Stimulated activated CD4-positive, alpha-beta T cell treated with anti-CD3 and anti-CD28 coated beads, TNF-alpha, amount 100 ng/mL, for 1 hour (primary cell): ENCODE measurements around the gene PFDN6.
"Not testable (repeated sequence)": the region's sequence is repeated elsewhere in the genome, so short reads cannot be mapped to it uniquely, and the experiment has no call there.

Experiments used
- DNase-seq, 3 donors: peaks; one replicate each; pipeline ENCODE4 v3.0.0-alpha.2; 2020; ENCODE audit warnings: low read depth in 3 of 3, low spot score in 1 of 3

PFDN6 gene

DNA sequence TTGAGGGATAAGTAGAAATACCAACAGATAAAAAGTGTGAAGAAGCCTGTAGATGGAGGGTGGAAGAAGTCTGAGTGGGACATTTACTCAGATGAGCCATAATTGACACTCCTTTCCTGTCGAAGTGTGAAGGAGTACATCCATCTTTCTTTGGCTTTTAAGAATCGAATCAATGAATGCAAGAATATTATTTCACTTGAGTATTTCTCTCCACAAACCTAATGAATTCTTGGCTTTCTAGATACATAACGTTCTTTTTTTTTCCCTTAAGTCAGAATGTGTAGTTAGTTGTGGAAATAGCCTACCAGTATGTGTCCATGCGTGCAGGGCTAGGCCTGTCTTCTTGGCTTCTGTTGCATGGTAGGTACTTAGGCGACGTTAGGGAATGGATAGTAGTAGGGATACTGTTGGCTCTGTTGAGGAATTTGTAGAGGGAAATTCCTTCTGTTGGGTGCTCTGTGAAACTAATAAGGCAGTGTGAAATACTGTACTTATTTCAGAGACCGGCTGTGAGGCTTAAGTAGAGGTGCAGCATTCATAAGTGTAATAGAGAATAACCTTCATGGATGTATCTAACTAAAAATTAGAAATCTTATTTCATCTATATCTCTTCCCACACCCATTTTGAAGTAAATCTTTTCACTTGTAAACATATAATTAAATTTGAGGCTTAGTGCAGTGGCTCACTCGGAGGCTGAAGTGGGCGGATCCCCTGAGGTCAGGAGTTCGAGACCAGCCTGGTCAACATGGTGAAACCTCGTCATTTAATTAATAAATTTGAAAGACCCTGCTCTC lies 16.1 kb upstream of the PFDN6 start:
- DNase-seq = no peak

DNA sequence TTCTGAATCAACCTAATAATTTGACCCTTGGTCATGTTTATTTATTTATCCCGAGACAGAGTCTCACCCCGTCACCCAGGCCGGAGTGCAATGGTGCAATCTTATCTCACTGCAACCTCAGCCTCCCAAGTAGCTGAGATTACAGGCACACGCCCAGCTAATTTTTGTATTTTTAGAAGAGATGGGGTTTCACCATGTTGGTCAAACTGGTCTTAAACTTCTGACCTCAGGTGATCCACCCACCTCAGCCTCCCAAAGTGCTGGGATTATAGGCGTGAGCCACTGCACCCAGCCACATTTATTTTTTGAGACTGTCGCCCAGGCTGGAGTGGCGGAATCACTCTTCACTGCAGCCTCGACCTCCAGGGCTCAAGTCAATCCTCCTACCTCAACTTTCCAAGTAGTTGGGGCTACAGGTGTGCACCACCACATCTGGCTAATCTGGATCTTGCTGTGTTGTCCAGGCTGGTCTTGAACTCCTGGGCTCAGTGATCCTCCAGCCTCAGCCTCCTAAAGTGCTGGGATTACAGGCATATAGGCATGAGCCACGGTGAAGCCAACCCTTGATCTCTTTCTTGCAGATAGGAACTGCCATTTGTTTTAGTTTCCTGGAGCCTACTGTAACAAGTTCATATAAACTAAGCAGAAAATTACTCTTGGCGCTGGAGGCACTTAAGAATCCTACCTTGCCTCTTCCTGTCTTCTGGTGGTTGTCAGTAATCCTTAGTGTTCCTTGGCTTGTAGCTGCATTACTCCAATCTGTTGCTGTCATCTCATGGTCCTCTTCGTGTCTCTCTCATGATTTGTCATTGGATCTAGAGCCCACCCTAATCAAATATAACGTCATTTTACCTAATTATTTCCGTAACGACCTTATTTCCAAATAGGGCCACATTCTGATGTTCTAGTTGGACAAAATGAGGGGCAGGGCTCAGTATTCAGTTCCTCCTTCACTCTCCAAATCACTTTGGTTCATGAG lies 15.2 kb upstream of the PFDN6 start:
- DNase-seq = no peak

DNA sequence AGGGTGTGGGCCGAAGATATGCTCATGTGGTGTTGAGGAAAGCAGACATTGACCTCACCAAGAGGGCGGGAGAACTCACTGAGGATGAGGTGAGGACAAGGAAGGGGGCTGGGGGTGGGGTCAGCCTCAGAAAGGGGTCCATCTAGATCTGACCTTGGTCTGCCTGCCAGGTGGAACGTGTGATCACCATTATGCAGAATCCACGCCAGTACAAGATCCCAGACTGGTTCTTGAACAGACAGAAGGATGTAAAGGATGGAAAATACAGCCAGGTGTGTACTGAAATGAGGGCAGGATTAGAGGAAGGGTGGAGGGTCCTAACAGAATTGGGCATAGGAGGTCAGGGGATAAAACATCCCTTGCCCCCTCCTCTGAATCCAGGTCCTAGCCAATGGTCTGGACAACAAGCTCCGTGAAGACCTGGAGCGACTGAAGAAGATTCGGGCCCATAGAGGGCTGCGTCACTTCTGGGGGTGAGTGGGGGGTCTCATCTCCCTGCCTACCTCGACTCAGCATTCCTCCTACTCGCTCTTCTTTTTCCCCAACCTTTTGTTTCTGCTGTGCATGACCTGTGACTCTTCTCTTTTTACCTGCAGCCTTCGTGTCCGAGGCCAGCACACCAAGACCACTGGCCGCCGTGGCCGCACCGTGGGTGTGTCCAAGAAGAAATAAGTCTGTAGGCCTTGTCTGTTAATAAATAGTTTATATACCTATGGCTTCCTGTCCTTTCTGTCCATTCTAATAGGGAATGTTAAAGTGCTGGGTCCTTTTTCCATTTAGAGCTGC lies 13.4 kb upstream of the PFDN6 start:
- DNase-seq = not testable (repeated sequence)

DNA sequence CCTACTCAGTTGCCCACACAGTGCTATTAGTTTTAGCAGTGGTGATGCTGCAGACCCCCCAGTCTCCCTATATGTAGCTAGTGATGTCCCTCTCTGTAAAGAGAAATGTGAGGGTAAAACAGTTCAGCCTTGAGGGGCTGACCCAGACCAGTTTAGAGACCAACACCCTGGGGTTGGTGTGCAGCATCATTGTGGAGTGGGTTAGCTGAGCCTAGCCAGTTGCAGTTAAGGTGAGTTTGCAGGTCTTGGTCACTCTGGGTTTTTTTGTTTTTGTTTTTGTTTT lies 12.9 kb upstream of the PFDN6 start:
- DNase-seq = no peak

DNA sequence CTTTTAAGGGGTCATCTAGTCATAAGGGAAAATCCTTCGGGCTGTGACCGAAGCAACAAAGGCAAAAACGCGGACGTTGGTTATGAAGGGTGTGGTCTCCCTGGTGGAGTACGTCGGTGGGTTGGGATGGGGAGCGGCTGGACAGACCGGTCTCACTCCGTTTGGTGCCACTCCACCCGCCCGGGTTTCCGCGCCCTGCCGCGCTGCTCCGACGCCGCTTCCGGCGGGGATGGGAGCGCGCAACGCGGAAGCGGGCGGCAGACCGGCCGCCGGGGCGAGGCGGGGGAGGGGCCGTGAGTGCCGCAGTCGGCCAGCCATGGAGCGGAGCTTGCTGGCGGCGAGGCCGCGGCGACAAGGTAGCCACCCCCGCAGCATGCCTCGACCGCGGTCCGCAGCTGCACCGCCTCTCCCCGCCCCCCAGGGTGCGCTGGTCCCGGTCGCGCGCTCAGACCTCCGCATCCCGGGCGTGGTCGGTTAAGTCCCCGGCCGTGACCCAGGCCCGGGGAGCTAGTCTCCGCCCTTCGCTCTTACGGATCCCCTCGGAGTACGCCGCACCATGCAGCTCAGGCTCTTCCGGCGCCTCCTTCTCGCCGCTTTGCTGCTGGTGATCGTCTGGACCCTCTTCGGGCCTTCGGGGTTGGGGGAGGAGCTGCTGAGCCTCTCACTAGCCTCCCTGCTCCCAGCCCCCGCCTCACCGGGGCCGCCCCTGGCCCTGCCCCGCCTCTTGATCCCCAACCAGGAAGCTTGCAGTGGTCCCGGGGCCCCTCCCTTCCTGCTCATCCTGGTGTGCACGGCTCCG lies 12.3 kb upstream of the PFDN6 start, which contains the start of gene B3GALT4:
Gene B3GALT4, plus strand, starts transcription at position 260 of the 799 bp plus-strand sequence. Its CDS starts 297 bp downstream, at position 557.
- peak in 2 of 3 donors; percentile 21 to 64 for DNase-seq

DNA sequence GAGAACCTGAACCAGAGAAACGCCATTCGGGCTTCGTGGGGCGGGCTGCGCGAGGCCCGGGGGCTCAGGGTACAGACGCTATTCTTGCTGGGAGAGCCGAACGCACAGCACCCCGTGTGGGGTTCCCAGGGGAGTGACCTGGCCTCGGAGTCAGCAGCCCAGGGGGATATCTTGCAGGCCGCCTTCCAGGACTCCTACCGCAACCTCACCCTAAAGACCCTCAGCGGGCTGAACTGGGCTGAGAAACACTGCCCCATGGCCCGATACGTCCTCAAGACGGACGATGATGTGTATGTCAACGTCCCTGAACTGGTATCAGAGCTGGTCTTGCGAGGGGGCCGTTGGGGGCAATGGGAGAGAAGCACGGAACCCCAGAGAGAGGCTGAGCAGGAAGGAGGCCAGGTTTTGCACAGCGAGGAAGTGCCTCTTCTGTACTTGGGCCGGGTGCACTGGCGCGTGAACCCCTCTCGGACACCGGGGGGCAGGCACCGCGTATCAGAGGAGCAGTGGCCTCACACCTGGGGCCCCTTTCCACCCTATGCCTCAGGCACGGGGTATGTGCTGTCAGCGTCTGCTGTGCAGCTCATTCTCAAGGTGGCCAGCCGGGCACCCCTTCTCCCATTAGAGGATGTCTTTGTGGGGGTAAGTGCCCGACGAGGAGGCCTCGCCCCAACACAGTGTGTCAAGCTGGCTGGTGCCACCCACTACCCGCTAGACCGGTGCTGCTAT lies 11.6 kb upstream of the PFDN6 start:
- no peak for DNase-seq

DNA sequence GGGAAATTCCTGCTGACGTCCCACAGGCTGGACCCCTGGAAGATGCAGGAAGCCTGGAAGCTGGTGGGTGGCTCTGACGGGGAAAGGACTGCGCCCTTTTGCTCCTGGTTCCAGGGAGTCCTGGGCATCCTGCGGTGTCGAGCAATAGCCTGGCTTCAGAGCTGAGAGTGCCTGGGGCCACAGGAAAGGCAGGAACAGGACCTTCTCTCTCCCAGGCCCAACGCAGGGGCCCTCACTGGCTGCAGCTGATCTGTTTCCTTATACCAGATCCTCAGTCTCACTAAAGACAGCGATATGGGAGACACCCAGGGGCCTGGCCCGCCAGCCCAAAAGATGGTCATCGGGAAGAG lies 11.0 kb upstream of the PFDN6 start:
- DNase-seq = no peak

DNA sequence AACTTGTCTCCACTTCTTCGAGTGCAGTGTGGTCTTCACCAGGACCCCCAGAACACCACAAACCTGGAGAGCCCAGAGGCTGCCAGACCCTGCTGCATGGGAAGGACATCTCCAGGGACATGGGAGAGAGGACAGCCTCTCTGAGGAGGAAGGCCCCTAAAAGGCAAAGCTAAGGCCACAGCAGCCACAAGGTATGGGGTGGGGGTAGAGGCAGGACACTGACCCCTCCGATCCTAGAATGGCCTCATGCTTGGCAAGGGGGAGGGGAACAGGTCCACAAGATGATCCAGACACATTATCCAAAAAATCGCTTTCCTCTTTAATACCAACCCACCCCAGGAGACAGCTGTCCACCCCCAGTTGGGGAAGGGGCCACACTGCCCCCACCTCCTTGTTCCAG lies 10.6 kb upstream of the PFDN6 start:
- no peak for DNase-seq

DNA sequence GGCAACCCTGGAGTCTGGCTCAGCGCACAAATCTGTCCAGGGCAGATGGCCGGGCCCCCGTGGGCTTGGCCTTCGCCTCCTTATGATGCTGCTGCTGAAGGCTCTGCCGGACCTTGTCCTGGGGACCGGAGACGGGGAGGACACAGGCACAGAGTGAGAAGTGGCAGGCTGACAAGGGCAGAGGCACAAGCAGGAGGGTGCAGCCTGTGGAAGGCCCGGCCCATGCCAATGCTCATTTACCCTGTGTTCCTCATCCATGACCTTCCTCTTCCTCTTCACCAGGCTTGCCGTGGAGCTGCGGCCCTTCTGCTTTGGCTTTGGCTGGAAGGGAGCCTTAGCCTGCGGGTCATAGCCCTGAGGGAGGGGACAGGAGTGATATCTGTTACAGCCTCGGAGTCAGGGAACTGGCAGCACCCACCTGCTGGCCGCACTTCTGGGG lies 10.1 kb upstream of the PFDN6 start:
- DNase-seq = no peak

DNA sequence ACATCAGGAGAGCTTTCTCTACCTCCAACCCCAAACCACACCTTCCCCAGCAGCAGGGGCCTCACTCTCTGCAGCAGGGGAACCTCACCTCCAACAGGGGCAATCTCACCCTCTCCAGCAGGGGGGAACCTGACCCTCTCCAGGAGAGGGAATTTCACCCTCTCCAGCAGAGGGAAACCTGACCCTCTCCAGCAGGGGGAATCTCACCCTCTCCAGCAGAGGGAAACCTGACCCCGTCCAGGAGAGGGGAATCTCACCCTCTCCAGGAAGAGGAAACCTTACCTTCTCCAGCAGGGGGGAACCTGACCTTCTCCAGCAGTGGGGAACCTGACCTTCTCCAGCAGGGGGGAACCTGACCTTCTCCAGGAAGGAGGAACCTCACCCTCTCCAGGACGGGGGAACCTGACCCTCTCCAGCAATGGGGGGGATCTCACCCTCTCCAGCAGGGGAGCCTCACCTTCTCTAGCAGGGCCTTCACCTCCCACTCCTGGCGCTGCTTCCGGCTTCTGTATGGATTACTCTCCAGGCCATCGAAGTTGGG lies 9.4 kb upstream of the PFDN6 start:
- DNase-seq = no peak

DNA sequence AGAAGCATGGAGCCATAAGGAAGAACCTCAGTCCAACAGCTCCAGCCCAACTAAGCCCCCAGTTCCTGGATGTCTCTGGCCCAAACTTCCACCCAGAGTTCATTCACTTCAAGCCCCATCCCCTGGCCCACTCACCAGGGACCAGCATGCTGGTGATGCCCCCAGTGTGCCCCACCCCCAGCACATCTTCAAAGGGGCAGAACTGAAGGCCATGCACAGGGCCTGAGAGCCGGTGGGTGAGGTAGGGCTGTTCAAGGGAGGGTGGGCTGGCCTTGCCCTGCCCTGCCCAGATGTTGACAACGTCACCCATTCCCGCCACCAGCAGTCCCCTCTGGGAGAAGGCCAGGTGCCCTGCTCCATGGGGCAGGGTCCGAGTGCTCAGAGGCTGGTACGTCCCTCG lies 8.9 kb upstream of the PFDN6 start:
- DNase-seq = no peak

DNA sequence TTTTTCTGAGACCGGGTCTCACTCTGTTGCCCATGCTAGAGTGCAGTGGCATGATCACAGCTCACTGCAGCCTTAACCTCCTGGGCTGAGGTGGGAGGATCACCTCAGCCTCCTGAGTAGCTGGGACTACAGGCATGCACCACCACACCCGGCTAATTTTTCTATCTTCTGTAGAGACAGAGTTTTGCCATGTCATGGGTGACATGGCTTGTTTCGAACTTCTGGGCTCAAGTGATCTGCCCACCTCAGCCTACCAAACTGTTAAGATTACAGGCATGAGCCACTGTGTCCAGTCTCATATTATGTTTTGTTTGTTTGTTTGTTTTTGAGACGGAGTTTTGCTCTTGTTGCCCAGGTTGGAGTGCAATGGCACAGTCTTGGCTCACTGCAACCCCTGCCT lies 4.2 kb upstream of the PFDN6 start:
- DNase-seq = not testable (repeated sequence)

DNA sequence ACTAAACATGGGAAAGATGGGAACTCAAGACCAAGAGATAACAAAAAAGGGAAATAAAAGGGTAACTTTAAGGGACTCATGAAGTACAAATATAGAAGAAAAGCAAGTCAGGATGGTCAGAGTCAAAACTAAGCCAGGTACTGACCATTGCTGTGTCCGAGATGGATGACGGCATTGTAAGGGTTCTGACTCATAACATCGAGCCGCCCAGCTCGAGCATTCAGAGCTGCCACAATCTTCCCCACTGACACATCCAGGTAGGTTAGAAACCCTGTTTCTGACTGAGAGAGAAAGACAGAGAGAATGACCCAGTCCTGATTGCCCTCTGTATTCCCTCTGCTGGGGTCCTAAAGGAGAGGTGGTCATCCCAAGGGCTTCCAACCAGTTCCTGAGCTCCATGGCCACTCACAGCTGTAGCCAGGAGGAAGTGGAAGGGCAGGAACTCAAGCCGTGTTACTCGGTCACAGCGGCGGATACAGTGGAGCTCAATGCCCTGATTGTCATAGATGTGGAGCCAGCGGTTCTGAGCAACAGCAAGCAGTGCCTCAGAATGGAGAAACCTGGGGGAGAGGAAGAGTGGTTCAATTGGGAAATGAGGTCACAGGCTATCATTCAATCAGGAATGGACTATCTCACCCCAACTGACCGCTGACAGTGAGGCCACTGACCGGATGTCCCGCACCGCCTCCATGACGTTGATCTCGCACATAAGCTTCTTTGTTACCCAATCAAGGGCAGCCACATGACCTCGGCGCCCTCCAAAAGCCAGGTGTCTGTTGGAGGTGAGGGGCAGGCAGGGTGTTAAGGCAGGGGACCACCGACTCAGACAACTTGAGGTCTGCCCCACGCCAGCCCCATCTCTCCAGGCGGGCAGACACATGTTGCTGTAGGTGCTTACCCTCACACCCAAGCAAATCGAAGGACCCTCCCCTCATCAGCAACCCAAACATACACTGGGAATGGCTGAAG lies 2.2 kb upstream of the PFDN6 start:
- DNase-seq = no peak

DNA sequence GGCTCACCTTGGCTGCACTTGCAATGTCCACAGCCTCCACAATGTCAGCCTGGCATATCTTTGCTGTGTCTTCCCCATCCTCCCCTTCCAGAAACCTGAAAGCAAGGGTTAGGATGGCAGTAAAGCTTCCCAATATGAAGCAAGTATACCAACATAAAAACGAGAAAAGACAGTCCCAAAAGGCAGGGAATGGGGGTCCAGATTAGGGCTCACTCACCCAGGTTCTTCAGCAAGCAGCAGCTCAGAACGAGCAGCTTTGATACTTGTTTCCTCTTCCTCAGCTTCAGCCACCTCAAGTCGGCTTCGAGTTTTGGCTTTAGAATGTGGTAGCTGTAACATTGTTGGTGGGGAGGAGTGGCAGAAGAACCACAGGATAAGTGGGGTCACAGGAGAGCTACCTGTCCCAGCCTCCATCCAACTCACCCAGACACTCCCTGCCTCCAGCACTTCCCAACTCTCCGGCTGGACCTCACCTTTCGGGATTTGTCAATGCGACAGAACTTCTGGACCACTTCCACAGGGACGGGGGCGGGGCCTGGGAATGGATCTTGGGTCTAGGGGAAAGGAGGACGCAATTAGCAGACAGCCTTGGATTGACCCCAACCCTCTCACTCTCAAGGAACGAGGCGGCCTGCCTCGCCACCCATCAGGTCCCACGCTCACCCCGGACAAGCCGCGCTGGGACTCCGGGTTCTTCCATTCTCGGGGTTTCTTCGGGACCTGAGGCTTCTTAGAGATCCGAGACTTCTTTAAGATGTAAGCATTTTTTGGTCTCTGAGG lies 1.1 kb upstream of the PFDN6 start:
- DNase-seq = no peak

DNA sequence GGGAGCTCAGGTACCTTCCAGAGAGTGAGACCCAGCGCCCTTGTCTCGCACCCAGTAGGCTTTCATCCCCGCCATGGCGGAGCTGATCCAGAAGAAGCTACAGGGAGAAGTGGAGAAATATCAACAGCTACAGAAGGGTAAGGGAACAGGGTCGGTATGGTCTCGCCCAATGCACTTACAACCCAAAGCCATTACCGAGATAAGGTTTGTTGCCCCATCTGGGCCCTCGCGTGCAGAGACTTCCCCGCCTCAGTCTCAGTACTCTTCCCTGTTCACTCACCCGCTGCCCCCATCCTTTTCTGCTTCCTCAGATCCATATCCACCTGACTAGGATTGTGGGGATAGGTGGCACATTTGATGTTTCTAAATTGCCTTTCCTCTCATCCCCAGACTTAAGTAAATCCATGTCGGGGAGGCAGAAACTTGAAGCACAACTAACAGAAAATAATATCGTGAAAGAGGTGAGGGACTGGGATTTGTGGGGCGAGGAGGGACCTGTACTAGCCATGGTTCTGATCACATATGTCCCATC lies 449 bp downstream of the PFDN6 start:
- no peak for DNase-seq

DNA sequence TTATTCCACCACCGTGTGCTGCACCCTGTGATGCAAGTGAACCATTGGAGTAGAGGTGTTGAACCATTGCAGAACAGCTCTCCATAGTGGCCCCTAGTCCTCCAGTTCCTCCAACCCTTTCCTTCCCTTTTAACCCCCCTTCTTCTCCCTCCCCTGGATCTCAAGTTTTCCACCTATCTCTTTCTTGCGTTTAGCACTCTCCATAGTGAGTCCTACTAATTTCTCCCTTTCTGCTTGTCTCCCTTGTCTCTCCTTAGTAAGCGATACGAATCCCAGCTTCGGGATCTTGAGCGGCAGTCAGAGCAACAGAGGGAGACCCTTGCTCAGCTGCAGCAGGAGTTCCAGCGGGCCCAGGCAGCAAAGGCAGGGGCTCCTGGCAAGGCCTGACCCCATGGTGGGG lies 1.1 kb downstream of the PFDN6 start:
- no peak for DNase-seq

DNA sequence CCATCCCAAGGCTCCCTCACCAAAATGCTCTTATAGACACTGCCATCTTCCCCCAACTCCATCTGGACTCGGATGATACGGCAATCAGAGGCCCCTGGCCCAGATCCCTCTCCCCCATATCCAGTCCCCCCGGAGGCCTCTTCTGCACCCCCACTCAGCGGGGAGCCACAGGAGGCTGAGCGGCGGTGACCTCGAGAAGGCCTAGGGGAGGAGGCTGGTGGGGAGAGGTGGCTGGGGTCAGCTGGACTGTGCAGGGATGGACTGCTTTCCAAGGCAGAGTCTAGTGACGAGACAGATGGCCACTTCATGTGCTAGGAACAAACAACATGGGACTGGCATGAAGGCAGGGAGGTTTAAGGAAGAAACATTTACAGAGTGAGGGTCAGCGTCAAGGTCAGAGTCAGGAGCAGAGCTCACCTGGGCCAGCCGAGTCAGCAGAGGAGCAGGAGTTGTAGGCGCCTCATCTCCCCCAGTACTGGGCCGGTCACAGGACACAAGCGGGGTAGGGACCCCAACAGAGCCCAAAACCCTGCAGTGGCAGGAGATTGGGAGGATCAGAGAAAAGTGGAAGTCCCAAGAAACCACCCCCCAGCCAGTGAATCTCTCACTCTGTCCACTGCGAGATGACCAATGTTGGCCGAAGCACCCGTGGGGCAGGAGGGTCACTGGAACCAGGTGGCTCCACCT lies 3.7 kb downstream of the PFDN6 start:
- no peak for DNase-seq
